ENCODE measurements around the gene PIAS3.

PIAS3 gene

GRCh38 chr1:145877923-145878486, 19.1 kb upstream of the PIAS3 start:
- DNase-seq (ENCODE audit: low spot score) = no peak
- H3K27ac ChIP-seq = no peak overlapping the region
- H3K4me3 ChIP-seq = no peak overlapping the region
- TF ChIP-seq CTCF (IDR thresholded peaks at IDR 0.05) = no peak

DNA sequence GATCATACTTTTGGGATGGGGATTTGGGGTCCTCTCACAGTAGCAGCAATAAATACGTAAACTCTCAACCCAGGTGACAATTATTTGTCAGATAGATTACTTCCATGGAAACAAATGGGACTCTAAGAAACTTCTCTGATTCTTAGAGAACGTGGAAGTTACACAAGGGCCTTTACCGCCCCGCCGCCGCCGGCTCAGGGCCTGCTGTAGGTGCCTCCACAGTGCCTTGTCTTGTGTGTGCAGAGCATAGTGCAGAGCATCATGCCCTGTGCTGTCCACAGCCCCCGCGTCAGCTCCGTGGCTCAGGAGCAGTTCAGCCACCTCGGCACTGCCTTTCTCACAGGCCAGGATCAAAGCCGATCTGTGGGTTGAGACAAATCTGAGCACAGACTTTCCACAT, 15.8 kb upstream of the PIAS3 start:
- TF ChIP-seq CTCF (IDR thresholded peaks at IDR 0.05) = no peak
- Histone ChIP-seq H3K27ac (no peak overlapping the region), H3K4me3 (no peak overlapping the region)
- DNase-seq (ENCODE audit: low spot score) = no peak

GRCh38 chr1:145871994-145872924, 13.4 kb upstream of the PIAS3 start:
- DNase-seq (ENCODE audit: low spot score) = no peak

DNA sequence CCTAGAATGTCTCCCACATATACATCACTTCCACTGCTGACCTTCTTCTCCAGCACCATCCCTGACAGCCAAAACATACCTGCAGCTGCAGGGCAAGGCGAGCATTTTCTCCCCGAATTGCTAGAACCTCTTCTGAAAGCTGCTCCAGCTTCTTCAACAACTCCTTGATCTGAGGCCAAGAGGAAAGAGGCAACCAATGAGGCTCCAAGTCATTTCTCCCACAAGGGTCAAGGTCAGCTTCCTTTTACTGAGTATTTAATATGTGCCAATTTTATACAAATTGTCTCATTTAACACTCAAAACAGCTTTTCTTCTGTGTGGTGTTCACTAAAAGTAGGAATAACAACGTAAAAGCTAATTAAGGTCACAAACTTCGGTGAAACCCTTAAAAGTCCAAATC, 9.4 kb upstream of the PIAS3 start:
- no peak overlapping the region for H3K27ac ChIP-seq
- no peak for DNase-seq (ENCODE audit: low spot score)
- H3K4me3 ChIP-seq = no peak overlapping the region
- no peak for TF ChIP-seq CTCF (IDR thresholded peaks at IDR 0.05)

More at GRCh38 chr1:145871994-145872924, 13.4 kb upstream of the PIAS3 start:
- H3K4me3 ChIP-seq = peak overlapping the region; percentile 64
- H3K27ac ChIP-seq = peak overlapping the region; percentile 63 to 76
- TF ChIP-seq CTCF (IDR thresholded peaks at IDR 0.05) = no peak

GRCh38 chr1:145863282-145864018, 4.6 kb upstream of the PIAS3 start:
- Histone ChIP-seq H3K4me3 (no peak overlapping the region), H3K27ac (no peak overlapping the region)
- no peak for DNase-seq (ENCODE audit: low spot score)
- no peak for TF ChIP-seq CTCF (IDR thresholded peaks at IDR 0.05)

DNA sequence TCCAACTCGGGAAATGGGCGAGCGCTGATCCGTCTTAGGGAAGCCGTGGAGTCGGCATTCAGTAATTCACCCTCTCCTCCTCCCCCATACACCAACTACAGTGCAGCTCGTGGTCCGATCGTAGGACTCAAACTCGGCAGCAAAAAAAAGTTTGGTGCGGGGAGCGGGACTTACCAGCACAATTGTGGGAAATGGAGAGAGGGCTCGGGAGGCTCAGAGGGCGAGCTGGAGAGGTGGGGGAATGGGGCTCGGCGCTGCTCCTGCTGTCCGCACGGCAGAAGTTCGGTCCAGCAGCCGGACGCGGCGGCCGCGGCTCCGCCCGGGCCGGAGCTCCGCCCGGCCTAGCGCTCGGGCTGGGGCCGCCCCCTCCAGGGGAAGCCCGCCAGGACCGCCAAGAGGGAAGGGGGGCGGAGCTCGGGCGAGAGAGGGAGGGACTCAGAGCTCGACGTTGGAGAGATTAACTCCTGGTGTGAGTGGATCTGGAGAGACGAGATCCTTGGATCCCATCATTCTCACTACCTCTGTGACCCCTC, 676 bp upstream of the PIAS3 start:
- DNase-seq (ENCODE audit: low spot score) = peak; percentile 92
- no peak for TF ChIP-seq CTCF (IDR thresholded peaks at IDR 0.05)
- peak overlapping the region; percentile 97 for H3K4me3 ChIP-seq
- peak overlapping the region; percentile 91 to 98 for H3K27ac ChIP-seq

Measured in coronary artery (tissue), 2 donors.